GM18507 (cell line): ENCODE results near the gene SEMA3B.
"Not testable (repeated sequence)": the region's sequence is repeated elsewhere in the genome, so short reads cannot be mapped to it uniquely, and the experiment has no call there.

Experiments
- DNase-seq: peaks from one replicate; pipeline ENCODE4 v3.0.0; 2011; ENCODE audit warnings: low read depth; ENCODE audit not compliant: insufficient read length; ENCODE audit errors: extremely low spot score
- FAIRE-seq: peaks from 2 replicates; lab custom pipeline; 2011; peaks lifted over from hg19 to GRCh38; lab: Jason Lieb, UNC

The SEMA3B gene

GRCh38 chr3:50256978-50257890 lies 11.7 kb upstream of the SEMA3B start:
- FAIRE-seq (no peak), DNase-seq (no peak)

GRCh38 chr3:50258029-50258680 lies 10.8 kb upstream of the SEMA3B start:
- DNase-seq (no peak), FAIRE-seq (no peak)

- FAIRE-seq: no peak
These were observed 10.0 kb upstream of the SEMA3B start for GRCh38 chr3:50258979-50259378.

GRCh38 chr3:50259432-50260026 lies 9.4 kb upstream of the SEMA3B start:
- DNase-seq (no peak), FAIRE-seq (no peak)

More at GRCh38 chr3:50258979-50259378, 10.0 kb upstream of the SEMA3B start:
- DNase-seq: no peak

- DNase-seq (peak; percentile 92), FAIRE-seq (peak; percentile 88)
These were observed 8.7 kb upstream of the SEMA3B start for GRCh38 chr3:50260027-50260941.

GRCh38 chr3:50260942-50261441 lies 8.0 kb upstream of the SEMA3B start:
- DNase-seq (no peak), FAIRE-seq (no peak)

GRCh38 chr3:50261505-50261904 lies 7.4 kb upstream of the SEMA3B start:
- FAIRE-seq (no peak), DNase-seq (no peak)

- not testable (repeated sequence) for FAIRE-seq, DNase-seq
These were observed 6.7 kb upstream of the SEMA3B start for GRCh38 chr3:50262200-50262599.

- no peak for FAIRE-seq
These were observed 6.2 kb upstream of the SEMA3B start for GRCh38 chr3:50262778-50263177.

GRCh38 chr3:50263478-50264382 lies 5.2 kb upstream of the SEMA3B start:
- FAIRE-seq (no peak), DNase-seq (no peak)

More at GRCh38 chr3:50262778-50263177, 6.2 kb upstream of the SEMA3B start:
- no peak for DNase-seq

GRCh38 chr3:50264383-50264963 lies 4.5 kb upstream of the SEMA3B start:
- DNase-seq (no peak), FAIRE-seq (no peak)

GRCh38 chr3:50264964-50265485 lies 3.9 kb upstream of the SEMA3B start:
- DNase-seq (no peak), FAIRE-seq (no peak)

GRCh38 chr3:50265571-50265970 lies 3.4 kb upstream of the SEMA3B start:
- FAIRE-seq (no peak), DNase-seq (no peak)

- FAIRE-seq: no peak
- no peak for DNase-seq
These were observed 2.9 kb upstream of the SEMA3B start for GRCh38 chr3:50266017-50266416.

GRCh38 chr3:50266836-50267235 lies 2.1 kb upstream of the SEMA3B start:
- FAIRE-seq: no peak
- DNase-seq: no peak

- no peak for FAIRE-seq
- no peak for DNase-seq
These were observed 1.6 kb upstream of the SEMA3B start for GRCh38 chr3:50267280-50267913.

- FAIRE-seq (no peak), DNase-seq (no peak)
These were observed 671 bp upstream of the SEMA3B start for GRCh38 chr3:50268276-50268675.
